NCI-H1417 (cell line): Measurements from ENCODE around the gene MEOX1.

Source experiments
- DNase-seq, 3 experiments: peaks; one replicate each; lab custom pipeline; 2025; lab: John Stamatoyannopoulos, UW

The MEOX1 gene

DNA sequence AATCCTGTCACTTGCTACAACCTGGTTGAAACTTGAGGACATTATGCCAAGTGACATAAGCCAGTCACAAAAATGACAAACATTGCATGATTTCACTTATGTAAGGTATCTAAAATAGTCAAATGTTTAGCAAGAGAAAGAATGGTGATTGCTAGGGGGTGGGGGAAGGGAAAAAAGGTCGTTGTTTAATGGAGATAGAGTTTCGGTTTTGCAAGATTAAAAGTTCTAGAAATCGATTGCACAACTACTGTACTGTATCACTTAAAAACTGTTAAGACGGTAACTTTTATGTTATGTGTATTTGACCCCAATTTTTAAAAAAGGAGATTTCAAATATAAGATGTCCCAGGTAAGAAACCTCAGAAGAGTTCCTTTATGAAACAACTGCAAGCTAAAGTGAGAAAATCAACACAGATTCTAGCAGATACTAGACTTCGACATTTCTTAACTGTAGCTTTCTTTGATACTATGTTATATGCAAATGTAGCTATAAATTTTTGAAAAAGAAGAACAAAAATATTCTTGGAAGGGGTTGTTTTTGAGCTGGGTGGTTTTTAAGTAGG, 5.9 kb downstream of the MEOX1 start:
- DNase-seq: no peak

- DNase-seq: no peak
Observed at GRCh38 chr17:43652124-43652480, 9.6 kb downstream of the MEOX1 start.

DNA sequence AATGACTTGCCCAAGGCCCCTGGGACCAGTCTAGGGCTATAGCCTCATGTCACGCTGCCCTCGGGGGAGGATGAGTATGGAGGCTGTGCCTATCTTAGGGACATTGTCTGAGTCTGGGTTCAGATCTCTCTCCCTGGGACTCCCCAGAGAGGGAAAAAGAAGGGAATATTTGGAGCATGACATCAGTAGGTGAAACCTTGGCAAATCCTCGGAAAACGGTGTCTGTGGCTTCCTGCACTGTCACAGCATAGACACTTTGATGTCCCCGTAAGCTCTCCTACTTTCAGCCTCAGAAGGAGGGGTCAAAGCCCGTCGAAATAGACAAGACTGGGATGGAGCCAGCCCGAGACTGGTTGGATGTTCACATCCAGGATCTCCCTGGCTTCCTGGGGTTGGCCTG, 11.3 kb downstream of the MEOX1 start:
- no peak for DNase-seq

DNA sequence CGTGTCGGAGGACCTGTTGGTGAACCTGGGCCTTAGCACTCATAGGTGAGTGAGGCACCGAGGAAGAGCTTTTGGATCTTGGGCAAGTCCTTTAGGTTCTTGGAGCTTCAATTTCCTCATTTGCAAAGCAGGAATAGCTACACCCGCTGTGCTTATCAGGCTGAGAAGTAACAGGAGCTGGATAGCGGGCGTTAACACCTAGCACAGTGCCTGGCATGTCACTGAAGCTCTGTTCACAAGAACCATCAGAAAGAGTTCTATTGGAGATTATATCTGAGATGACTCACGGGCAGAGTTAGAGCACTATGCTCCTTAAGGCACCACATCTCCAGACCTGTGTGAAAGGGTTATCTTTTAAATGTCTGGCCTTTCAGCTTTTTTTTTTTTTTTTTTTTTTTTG, 12.8 kb downstream of the MEOX1 start:
- DNase-seq: no peak

DNA sequence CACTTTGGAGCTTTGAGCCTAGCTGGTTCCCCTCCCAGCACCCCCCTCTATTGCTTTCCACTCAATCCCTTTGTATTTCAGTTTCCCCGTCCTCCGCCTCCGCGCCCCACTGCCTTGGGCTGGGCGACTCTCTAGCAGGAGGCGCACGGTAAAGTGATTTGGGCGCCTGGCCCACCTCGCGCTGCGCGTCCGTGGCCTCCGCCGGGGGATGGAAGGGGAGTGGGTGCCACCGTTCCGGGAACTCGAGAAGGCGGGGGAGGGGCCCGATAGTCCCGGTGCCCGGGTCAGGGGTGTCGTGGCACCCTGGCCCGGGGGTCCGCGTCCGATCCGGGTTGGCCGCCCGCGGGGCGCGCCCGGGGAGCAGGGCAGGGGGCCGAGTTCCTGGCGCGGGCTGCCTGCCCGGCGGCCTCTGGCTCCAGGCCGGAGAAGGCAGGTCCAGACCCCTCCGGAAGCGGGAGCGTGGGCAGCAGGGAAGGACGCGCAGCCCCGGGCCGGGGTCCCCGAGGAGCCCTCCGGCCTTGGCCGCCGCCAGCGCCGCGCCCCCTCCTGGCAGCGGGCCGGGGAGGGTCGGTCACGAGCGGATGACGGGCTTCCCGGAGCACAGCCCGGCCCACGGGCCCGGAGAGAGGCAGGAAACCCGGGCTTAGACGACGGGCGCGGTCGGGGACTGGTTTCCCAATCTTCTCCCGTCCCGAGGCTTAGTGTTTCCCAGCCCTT, 15.8 kb downstream of the MEOX1 start:
- no peak for DNase-seq

- DNase-seq: no peak
Observed at GRCh38 chr17:43645450-43645764, 16.3 kb downstream of the MEOX1 start.

- DNase-seq: no peak
Observed at GRCh38 chr17:43644081-43644480, 17.6 kb downstream of the MEOX1 start.

DNA sequence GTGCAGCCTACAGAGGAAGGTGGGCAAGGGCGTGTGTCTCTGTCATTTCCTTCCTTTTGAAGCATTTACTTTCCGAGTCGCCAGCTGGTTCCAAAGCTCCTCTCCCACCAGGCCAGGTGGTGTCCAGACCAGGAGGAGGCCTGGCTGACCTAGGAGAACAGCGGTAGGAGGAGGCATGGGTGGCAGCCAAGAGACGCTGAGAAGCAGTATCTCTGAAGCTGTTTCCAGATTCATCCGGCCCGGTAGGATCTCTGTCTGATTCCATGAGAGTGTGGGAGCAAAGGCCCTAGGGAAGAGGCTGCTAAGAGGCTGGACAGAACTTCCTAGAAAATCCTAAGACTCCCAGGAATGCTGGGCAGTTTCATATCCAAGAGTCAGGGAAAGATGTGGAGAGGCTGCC, 20.3 kb downstream of the MEOX1 start:
- DNase-seq: no peak

- no peak for DNase-seq
Observed at GRCh38 chr17:43640491-43641252, 21.1 kb downstream of the MEOX1 start.

- no peak for DNase-seq
Observed at GRCh38 chr17:43637563-43638323, 24.0 kb downstream of the MEOX1 start.

GRCh38 chr17:43636426-43636825, 25.3 kb downstream of the MEOX1 start:
- no peak for DNase-seq

GRCh38 chr17:43634591-43635125, 27.1 kb downstream of the MEOX1 start:
- DNase-seq: no peak

DNA sequence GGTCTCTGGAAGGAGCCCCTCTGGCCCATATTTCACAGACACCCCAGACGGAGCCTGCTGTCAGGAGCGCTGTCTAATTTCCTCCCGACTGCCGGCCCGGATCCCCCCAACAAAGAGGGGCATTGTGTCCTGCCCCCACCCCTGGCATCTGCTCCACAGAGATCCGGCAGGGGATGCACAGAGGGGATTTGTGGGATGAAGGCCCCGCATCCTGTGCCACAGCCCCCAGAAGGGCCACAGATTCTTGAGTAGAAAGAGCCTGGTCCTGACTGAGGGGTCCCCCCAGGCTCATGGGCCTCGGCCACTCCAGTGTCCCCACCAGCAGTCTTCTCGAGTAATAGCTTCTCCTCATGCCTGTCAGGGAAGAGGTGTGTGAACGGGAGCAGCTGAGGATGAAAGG, 29.5 kb downstream of the MEOX1 start:
- DNase-seq: no peak

GRCh38 chr17:43631429-43631828, 30.3 kb downstream of the MEOX1 start:
- no peak for DNase-seq

GRCh38 chr17:43628089-43628650, 33.6 kb downstream of the MEOX1 start:
- DNase-seq: no peak

GRCh38 chr17:43627653-43628052, 34.1 kb downstream of the MEOX1 start:
- DNase-seq: no peak

- no peak for DNase-seq
Observed at GRCh38 chr17:43626023-43626422, 35.7 kb downstream of the MEOX1 start.

DNA sequence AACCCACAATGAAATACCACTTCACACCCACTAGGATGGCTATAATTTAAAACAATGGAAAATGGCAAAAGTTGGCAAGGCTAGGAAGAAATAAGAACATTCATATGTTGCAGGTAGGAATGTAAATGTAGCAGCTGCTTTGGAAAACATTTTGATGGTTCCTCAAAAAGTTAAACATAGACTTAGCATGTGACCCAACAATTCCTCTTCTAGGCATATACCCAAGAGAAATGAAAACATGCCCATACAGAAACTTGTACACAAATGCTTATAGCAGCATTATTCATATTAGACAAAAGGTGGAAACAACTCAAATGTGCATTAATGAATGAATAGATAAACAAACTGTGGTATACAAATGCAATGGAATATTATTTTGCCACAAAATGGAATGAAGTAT, 36.1 kb downstream of the MEOX1 start:
- DNase-seq: no peak

DNA sequence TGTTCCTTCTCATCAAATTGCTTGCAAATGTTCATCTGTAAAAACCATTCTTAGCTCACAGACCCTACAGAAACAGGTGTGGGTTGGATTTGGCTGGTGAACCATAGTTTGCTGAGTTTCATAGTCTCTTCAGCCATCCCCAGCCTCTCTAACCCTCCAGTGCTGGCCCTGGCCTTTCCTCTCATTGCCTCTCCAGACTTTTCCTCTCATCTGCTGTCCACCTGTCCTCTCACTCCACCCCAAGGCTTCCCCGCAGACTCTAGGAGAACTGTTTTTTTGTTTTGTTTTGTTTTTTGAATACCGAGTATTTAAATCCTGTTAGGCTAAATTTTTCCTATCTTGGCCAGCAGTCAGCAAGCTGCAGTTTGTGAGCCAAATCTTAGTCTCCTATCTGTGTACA, 41.1 kb downstream of the MEOX1 start:
- no peak for DNase-seq

DNA sequence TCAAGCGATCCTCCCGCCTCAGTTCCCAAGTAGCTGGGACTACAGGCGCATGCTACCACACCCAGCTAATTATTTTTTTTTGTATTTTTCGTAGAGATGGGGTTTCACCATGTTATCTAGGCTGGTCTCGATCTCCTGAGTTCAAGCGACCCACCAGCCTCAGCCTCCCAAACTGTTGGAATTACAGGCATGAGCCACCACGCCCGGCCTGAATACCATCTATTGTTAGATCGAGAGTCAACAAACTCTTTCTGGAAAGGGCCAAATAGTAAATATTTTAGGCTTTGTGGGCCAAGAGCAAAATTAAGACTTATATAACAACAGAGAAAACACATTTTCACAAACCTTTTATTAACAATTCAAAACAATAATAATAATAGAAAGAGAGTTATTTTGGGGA, 41.6 kb downstream of the MEOX1 start:
- no peak for DNase-seq

DNA sequence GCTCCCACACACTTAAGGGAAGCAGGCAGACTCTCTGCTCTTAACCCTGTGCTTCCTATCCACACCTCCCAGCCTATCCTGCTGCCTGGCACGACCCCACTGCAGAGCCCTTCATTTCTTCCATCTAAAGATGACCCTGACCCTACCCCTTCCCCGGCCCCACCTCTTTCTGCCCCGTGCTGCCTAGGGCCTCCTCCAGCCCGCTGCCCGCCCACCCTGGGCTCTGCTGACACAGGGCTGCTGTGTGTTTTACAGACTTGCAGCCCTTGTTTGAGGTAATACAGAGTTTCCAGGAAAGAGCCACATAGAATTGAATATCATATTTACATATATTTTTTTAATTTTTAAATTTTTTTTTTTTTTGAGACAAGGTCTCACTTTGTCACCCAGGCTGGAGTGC, 42.0 kb downstream of the MEOX1 start:
- no peak for DNase-seq

- no peak for DNase-seq
Observed at GRCh38 chr17:43618276-43618675, 43.4 kb downstream of the MEOX1 start.
